Upper lobe of right lung (tissue), 1 donor: Measurements from ENCODE around the gene SCRT2. TPM values are rescaled to one million over a fixed set of nuclear protein-coding genes. Genes with fewer than 3 reads are reported as not detected.

Experiments used
- ATAC-seq: fragments of 200-7000 bp; cut with Tn5 transposase; one replicate; pipeline ENCODE4 v1.9.1; 2020; ENCODE audit warnings: mild to moderate bottlenecking, moderate library complexity
- DNase-seq: peaks from one replicate; pipeline ENCODE4 v3.0.0-alpha.2; 2020
- H3K27ac ChIP-seq: fragments of 200-600 bp; one replicate; pipeline ENCODE4 v1.8.0; 2022
- H3K27me3 ChIP-seq: fragments of 200-600 bp; one replicate; pipeline ENCODE4 v1.8.0; 2022; ENCODE audit warnings: mild to moderate bottlenecking
- H3K36me3 ChIP-seq: fragments of 200-600 bp; one replicate; pipeline ENCODE4 v1.8.0; 2022
- H3K4me1 ChIP-seq: fragments of 200-600 bp; one replicate; pipeline ENCODE4 v1.8.0; 2022
- H3K4me3 ChIP-seq: fragments of 200-600 bp; one replicate; pipeline ENCODE4 v1.8.0; 2022; ENCODE audit warnings: mild to moderate bottlenecking
- H3K9me3 ChIP-seq: fragments of 200-600 bp; one replicate; pipeline ENCODE4 v1.8.0; 2022
- intact Hi-C: fragments of 100-400 bp; cut with DNase I; formaldehyde crosslinking; loops from one replicate; pipeline ENCODE4 v1.11.0; 2022
- total RNA-seq: library from RNA; stranded (reverse); fragmentation: NEBNext Ultra II Directional; extraction: Animal tissue kit (Norgen Biotek cat#: 25700); gene quantifications from one replicate; pipeline ENCODE4 v1.2.1, GENCODE V29; 2021
- TF ChIP-seq, protein P1 (sequence below): fragments of 200-600 bp; IDR thresholded peaks from one replicate; pipeline ENCODE4 v1.8.0; 2022; ENCODE audit warnings: antibody characterized with exemption
- donor health status: DM: no; HTN: yes; CAD: no; lungs with severe emphysema.

Gene SCRT2
- total RNA-seq, 1 donor from 2014 or later, result not detected

- Histone ChIP-seq H3K27ac (no peak overlapping the region), H3K9me3 (no peaks in the 10 kb centered on the region), H3K36me3 (no peaks in the 10 kb centered on the region), H3K27me3 (peaks cover 50% of the 10 kb centered on the region), H3K4me3 (no peak overlapping the region), H3K4me1 (no peaks in the 10 kb centered on the region)
- DNase-seq, result no peak
- intact Hi-C loops, result no loop called here
- TF ChIP-seq, protein P1, sequence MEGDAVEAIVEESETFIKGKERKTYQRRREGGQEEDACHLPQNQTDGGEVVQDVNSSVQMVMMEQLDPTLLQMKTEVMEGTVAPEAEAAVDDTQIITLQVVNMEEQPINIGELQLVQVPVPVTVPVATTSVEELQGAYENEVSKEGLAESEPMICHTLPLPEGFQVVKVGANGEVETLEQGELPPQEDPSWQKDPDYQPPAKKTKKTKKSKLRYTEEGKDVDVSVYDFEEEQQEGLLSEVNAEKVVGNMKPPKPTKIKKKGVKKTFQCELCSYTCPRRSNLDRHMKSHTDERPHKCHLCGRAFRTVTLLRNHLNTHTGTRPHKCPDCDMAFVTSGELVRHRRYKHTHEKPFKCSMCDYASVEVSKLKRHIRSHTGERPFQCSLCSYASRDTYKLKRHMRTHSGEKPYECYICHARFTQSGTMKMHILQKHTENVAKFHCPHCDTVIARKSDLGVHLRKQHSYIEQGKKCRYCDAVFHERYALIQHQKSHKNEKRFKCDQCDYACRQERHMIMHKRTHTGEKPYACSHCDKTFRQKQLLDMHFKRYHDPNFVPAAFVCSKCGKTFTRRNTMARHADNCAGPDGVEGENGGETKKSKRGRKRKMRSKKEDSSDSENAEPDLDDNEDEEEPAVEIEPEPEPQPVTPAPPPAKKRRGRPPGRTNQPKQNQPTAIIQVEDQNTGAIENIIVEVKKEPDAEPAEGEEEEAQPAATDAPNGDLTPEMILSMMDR, result no peak
- no peak for ATAC-seq
These were observed 9.2 kb upstream of the SCRT2 start for GRCh38 chr20:684676-685319.

- ATAC-seq, result no peak
- TF ChIP-seq, protein P1, result no peak
These were observed 6.5 kb upstream of the SCRT2 start for GRCh38 chr20:682123-682522.

GRCh38 chr20:680638-681187 is 5.1 kb upstream of the SCRT2 start:
- TF ChIP-seq, protein P1, result no peak
- DNase-seq (no peak), ATAC-seq (no peak)
- no peak overlapping the region for H3K27ac ChIP-seq
- peaks cover 8% of the 10 kb centered on the region for H3K4me1 ChIP-seq
- no peak overlapping the region for H3K4me3 ChIP-seq
- no peaks in the 10 kb centered on the region for H3K36me3 ChIP-seq
- intact Hi-C loops, result no loop called here
- H3K27me3 ChIP-seq, result peaks cover 69% of the 10 kb centered on the region
- no peaks in the 10 kb centered on the region for H3K9me3 ChIP-seq

More at GRCh38 chr20:682123-682522, 6.5 kb upstream of the SCRT2 start:
- Histone ChIP-seq H3K9me3 (no peaks in the 10 kb centered on the region), H3K4me1 (no peaks in the 10 kb centered on the region), H3K27ac (no peak overlapping the region), H3K4me3 (no peak overlapping the region), H3K36me3 (no peaks in the 10 kb centered on the region), H3K27me3 (peaks cover 65% of the 10 kb centered on the region)
- DNase-seq, result no peak
- intact Hi-C loops, result no loop called here

- H3K4me1 ChIP-seq, result peaks cover 12% of the 10 kb centered on the region
- intact Hi-C loops, result no loop called here
- H3K27ac ChIP-seq, result no peak overlapping the region
- DNase-seq (no peak), ATAC-seq (no peak)
- TF ChIP-seq, protein P1, result no peak
- peaks cover 82% of the 10 kb centered on the region for H3K27me3 ChIP-seq
- H3K9me3 ChIP-seq, result no peaks in the 10 kb centered on the region
- H3K4me3 ChIP-seq, result no peak overlapping the region
- no peaks in the 10 kb centered on the region for H3K36me3 ChIP-seq
These were observed 2.4 kb upstream of the SCRT2 start for GRCh38 chr20:677957-678356.

DNA sequence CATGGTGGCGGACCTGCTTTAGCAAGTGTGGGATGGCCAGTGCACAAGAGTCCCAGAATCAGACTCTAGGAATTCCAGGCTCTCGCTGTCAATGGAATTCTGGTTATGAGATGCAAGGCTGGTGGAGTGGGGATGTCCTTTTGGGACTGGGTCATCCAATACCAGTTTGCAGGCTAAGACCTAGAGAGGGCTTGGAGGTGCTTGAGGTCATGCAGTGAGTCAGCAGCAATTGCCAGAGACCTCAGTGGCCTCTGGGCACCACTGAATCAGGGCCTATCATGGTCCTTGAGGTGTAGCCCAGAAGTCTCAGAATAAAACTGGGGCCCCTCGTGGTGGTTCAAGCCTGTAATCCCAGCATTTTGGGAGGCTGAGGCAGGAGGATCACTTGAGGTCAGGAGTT is 1.4 kb upstream of the SCRT2 start:
- Histone ChIP-seq H3K27ac (no peak overlapping the region), H3K4me3 (no peak overlapping the region), H3K4me1 (peaks cover 12% of the 10 kb centered on the region), H3K27me3 (peaks cover 77% of the 10 kb centered on the region), H3K36me3 (no peaks in the 10 kb centered on the region), H3K9me3 (no peaks in the 10 kb centered on the region)
- intact Hi-C loops, result no loop called here
- no peak for DNase-seq
- TF ChIP-seq, protein P1, result no peak
- ATAC-seq, result no peak
